T-helper 17 cell (primary cell): ENCODE measurements around the gene TANGO2. TPM values are rescaled to one million over a fixed set of nuclear protein-coding genes. Genes with fewer than 3 reads are reported as not detected.
A peak's percentile ranks its signal among the peaks of the same experiment; 100 is the strongest.

Source experiments
- ATAC-seq: fragments of 150-1000 bp; cut with Tn5 transposase; 2 replicates; pipeline ENCODE4 v1.10.0; 2021; ENCODE audit warnings: mild to moderate bottlenecking, moderate library complexity
- DNase-seq, 3 donors: peaks; one replicate each; pipeline versions ENCODE4 v3.0.0 to v3.0.0-alpha.2; 2020 to 2021
- H3K9me3 ChIP-seq: one replicate; pipeline ENCODE4 v1.7.0; 2013; ENCODE audit warnings: low read length, mild to moderate bottlenecking; ENCODE audit not compliant: control insufficient read depth, poor library complexity, severe bottlenecking
- H3K27ac Mint-ChIP-seq: one replicate; pipeline ENCODE4 v1.8.0; 2022; ENCODE audit warnings: mild to moderate bottlenecking, moderate library complexity, mixed read lengths
- H3K27me3 Mint-ChIP-seq: one replicate; pipeline ENCODE4 v1.8.0; 2022; ENCODE audit warnings: mixed read lengths
- H3K36me3 Mint-ChIP-seq: one replicate; pipeline ENCODE4 v1.8.0; 2022; ENCODE audit warnings: low read depth, mixed read lengths
- H3K4me1 Mint-ChIP-seq: one replicate; pipeline ENCODE4 v1.8.0; 2022; ENCODE audit warnings: mild to moderate bottlenecking, mixed read lengths
- H3K4me3 Mint-ChIP-seq: one replicate; pipeline ENCODE4 v1.8.0; 2022; ENCODE audit warnings: mild to moderate bottlenecking, moderate library complexity, mixed read lengths
- total RNA-seq, 4 donors: library from RNA in 2 of 4; stranded (reverse) in 2 of 4; gene quantifications; one replicate each; pipeline ENCODE4 v1.2.3 and lab custom pipeline; 2022 to 2026

The TANGO2 gene
- total RNA-seq, 2 donors from 2014 or later = 31.7 to 44.3 TPM

DNA sequence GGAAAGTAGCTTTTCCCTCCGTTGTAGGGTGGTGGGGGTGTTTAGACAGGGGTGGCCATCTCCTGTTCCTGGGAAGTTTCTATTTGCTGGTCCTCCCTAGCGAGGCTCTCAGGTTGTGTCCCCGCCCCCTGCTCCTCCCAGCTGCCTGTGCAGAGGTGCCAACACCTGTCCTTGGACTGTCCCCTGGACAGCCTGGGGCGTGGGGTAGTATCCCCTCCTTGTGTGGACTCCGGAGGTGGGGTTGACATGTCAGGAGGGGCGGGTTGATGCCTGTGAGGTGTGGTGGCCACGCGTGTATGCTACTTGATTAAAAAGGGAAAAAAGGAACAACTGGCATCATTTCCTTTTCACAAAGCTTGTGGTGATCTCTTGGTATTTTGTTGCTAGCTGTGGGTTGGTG is 80.7 kb downstream of the TANGO2 start:
- Mint-ChIP-seq H3K36me3 (peaks cover 2% of the 10 kb centered on the region), H3K27me3 (no peaks in the 10 kb centered on the region), H3K4me3 (no peak overlapping the region), H3K27ac (peak overlapping the region; percentile 96), H3K4me1 (peaks cover 31% of the 10 kb centered on the region)
- DNase-seq = no peak
- ATAC-seq = no peak
- H3K9me3 ChIP-seq = no peaks in the 10 kb centered on the region

DNA sequence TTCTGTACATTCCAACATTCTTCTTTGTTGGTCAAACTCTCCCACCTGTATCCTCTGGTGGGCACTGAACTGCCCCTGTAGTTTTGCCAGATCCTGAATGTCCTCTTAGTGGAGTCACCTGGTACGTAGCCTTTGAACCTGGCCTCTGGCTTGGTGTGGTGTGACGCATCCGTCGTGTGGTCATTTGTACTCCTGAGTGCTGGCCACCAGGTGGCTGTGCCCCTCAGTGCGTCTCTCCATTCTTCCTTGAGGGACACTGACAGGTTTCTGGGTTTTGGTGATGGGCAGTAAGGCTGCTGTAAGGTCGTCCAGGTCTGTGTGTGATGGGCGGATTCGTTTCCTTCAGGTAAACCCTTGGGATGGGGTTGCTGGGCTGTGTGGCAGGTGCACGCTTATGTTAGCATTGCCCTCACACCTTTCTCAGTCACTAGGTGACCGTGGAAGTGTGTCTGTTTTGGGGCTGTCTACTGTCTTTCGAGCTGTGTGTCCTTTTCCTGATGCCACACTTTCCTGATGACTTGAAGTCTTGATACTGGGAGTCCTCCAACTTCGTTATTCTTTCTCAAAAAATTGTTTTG is 81.4 kb downstream of the TANGO2 start:
- Mint-ChIP-seq H3K36me3 (peaks cover 2% of the 10 kb centered on the region), H3K27me3 (no peaks in the 10 kb centered on the region), H3K4me3 (peak overlapping the region; percentile 41)

DNA sequence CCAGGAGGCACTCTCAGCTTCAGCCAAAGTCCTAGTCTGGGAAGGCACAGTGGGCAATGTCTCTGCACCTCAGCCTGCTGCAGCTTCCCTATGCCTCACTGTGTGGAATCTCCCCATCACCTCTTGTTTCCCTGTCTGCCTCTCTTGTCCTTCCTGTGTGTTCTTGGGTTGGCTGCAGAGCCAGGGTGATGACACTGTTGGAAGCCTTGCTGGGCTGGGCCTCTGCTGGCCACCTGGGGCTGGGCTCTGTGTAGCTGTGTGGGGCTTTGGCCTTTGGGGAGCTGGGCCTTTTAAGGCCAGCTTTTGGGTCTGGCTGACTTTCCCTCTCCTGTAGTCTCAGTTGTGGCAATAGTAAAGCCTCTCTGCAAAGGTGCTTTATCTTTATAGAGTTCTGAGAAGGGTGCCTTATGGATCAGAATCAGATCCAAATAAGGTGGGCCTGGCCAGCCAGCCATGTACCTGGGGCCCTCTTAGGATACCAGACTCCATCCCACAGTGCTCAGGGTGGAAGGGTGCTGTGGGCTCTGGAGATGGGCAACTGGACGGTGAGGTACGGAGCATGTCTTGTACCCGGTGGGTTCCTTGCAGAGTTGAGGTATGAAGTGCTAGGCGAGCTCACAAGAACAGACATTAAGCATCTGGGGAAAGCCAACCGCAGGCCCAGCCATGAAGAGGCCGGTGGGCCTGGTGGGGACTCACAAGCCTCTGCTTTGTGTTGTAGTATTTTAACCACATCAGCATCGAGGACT is 84.7 kb downstream of the TANGO2 start:
- no peak for ATAC-seq
- H3K4me1 Mint-ChIP-seq = peaks cover 16% of the 10 kb centered on the region
- H3K36me3 Mint-ChIP-seq = peaks cover 2% of the 10 kb centered on the region
- DNase-seq = no peak
- H3K4me3 Mint-ChIP-seq = no peak overlapping the region
- H3K27me3 Mint-ChIP-seq = no peaks in the 10 kb centered on the region
- H3K27ac Mint-ChIP-seq = peak overlapping the region; percentile 16
- H3K9me3 ChIP-seq = no peaks in the 10 kb centered on the region

More for the DNA sequence above, 81.4 kb downstream of the TANGO2 start:
- DNase-seq (no peak), ATAC-seq (no peak)
- H3K9me3 ChIP-seq = no peaks in the 10 kb centered on the region
- Mint-ChIP-seq H3K27ac (peak overlapping the region; percentile 96), H3K4me1 (peaks cover 27% of the 10 kb centered on the region)

DNA sequence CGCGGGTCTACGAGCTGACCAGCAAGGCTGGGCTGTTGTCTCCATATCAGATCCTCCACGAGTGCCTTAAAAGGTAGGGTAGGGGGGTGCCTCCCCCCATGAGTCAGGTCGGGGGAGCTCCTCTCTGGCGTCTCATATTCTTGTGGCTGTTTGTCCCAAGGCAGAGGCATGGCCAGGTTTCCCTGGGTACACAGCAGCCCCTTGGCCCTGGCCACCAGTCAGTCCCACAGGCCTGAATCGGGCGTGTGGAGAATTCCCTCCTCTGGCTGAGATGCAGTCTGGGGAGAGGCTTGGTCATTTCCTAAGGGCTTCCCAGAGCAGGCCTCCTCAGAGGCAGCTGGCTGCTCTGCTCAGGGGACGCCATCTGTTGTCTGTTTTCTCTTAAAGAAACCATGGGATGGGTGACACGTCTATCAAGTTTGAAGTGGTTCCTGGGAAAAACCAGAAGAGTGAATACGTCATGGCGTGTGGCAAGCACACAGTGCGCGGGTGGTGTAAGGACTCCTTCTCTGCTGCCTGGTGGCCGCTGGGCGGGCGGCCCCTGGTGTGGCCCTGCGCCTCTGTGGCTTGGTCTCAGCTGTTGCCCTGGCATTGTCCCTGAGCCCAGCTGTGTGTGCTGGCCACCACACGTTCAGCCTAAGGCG is 85.4 kb downstream of the TANGO2 start:
- no peaks in the 10 kb centered on the region for H3K9me3 ChIP-seq
- H3K27ac Mint-ChIP-seq = peak overlapping the region; percentile 47
- no peak for DNase-seq
- H3K4me1 Mint-ChIP-seq = peaks cover 10% of the 10 kb centered on the region
- peaks cover 2% of the 10 kb centered on the region for H3K36me3 Mint-ChIP-seq
- no peak for ATAC-seq
- no peaks in the 10 kb centered on the region for H3K27me3 Mint-ChIP-seq
- H3K4me3 Mint-ChIP-seq = no peak overlapping the region

DNA sequence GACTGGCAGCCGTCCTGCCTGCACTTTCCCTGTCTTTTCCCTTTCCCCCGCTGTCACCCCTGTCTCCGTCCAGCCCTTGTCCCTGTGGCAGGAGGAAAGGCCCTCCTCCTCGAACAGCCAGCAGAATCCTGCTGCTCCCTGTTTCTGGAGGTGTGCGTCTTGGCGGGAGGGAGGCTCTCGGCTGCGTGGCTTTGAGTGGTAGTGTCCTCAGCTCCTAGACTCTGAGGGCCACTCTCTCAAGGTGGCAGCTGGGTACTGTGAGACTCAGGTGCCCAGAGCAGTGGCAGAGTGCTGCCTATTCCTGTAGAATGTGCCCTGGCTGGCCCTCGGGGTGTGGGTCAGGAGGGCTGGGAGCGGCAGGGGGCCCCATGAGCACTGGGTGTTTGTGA is 85.9 kb downstream of the TANGO2 start:
- no peak for ATAC-seq
- no peaks in the 10 kb centered on the region for H3K9me3 ChIP-seq
- H3K36me3 Mint-ChIP-seq = peaks cover 2% of the 10 kb centered on the region
- H3K27ac Mint-ChIP-seq = peak overlapping the region; percentile 47
- H3K4me3 Mint-ChIP-seq = no peak overlapping the region
- H3K4me1 Mint-ChIP-seq = peaks cover 10% of the 10 kb centered on the region
- no peaks in the 10 kb centered on the region for H3K27me3 Mint-ChIP-seq
- no peak for DNase-seq

DNA sequence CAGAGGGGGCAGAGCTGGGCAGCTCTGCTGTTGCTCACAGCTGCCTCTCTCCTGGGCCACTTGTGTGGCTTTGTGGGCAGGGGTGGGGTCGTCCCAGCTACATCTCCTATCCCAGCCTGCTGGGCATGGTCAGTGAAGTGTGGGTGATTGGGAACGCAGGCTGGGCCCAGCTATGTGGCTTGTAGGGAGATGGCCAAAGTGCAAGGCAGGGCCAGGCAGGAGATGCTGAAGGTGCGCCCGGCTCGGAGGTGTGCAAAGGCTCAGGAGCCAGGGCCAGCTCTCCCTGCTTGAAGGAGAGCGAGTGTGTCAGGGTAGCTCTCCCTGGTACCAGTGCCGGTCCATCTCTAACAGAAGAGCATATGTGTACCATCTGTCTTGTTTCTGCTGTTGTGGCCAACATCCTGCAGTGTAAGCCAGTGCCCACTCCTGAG is 86.6 kb downstream of the TANGO2 start:
- no peaks in the 10 kb centered on the region for H3K9me3 ChIP-seq
- DNase-seq (no peak), ATAC-seq (no peak)
- Mint-ChIP-seq H3K36me3 (peaks cover 2% of the 10 kb centered on the region), H3K4me3 (peak overlapping the region; percentile 62), H3K4me1 (peaks cover 13% of the 10 kb centered on the region), H3K27me3 (no peaks in the 10 kb centered on the region), H3K27ac (peak overlapping the region; percentile 47)

DNA sequence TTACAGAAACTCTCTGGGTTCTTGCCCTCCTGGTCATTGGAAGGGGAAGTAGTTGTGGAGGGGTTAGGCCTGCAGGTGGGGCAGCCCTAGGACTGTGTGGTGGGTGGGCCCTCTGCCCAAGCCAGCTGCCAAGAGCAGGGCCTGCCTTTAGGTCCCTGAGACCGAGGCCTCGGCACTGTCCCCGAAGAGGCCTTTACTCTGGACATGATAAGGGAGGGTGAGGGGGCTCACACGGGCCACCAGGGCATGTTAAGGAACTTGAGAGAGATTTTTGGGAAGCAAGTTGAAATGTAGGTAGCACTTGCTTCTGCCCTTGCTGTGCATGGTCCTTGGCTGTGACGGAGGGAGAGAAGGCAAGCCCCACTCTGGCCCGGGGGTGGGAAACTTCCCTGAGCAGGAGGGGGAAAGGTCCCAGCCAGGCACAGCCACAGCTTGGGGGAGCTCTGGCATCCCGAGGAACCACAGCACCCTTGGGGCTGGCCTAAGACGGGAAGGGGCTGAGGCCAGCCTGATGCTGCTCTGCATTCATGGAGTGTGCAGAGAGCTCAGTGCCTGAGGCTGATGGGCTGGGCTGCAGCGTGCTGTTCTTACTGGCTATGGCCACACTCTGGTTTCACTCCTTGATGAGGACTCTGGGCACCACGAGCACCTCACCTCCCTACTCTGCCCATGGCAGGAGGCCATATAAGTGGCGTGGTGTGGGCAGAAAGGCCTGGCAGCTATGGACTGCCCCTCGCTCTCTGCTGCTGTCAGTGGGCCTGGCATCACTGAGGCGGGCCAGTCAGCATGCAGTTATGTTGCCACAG is 87.2 kb downstream of the TANGO2 start:
- peaks cover 2% of the 10 kb centered on the region for H3K36me3 Mint-ChIP-seq
- H3K27ac Mint-ChIP-seq = no peak overlapping the region
- H3K9me3 ChIP-seq = no peaks in the 10 kb centered on the region
- no peaks in the 10 kb centered on the region for H3K27me3 Mint-ChIP-seq
- peaks cover 13% of the 10 kb centered on the region for H3K4me1 Mint-ChIP-seq
- no peak for ATAC-seq
- H3K4me3 Mint-ChIP-seq = no peak overlapping the region
- DNase-seq = no peak

DNA sequence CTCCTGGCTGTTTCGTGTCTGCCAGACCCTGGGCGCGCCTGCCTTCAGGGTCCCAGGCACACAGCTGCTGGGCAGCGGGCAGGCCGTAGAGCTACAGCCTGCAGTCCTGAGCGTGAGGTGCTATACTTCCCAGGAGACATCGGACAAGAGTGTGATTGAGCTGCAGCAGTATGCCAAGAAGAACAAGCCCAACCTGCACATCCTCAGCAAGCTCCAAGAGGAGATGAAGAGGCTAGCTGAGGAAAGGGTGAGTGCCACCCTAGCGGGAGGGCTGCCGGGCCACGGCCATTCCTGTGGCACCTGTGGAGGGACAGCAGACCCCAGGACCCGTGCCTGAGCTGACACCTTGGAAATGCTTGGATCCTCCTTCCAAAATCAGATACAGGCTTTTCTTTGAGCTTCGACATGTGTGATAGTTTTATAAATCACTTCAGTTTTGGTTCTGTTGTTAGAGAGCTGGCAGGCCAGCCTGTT is 87.9 kb downstream of the TANGO2 start:
- Mint-ChIP-seq H3K4me3 (no peak overlapping the region), H3K36me3 (peaks cover 2% of the 10 kb centered on the region), H3K27ac (no peak overlapping the region), H3K4me1 (peaks cover 8% of the 10 kb centered on the region), H3K27me3 (no peaks in the 10 kb centered on the region)
- ATAC-seq (no peak), DNase-seq (no peak)
- no peaks in the 10 kb centered on the region for H3K9me3 ChIP-seq

DNA sequence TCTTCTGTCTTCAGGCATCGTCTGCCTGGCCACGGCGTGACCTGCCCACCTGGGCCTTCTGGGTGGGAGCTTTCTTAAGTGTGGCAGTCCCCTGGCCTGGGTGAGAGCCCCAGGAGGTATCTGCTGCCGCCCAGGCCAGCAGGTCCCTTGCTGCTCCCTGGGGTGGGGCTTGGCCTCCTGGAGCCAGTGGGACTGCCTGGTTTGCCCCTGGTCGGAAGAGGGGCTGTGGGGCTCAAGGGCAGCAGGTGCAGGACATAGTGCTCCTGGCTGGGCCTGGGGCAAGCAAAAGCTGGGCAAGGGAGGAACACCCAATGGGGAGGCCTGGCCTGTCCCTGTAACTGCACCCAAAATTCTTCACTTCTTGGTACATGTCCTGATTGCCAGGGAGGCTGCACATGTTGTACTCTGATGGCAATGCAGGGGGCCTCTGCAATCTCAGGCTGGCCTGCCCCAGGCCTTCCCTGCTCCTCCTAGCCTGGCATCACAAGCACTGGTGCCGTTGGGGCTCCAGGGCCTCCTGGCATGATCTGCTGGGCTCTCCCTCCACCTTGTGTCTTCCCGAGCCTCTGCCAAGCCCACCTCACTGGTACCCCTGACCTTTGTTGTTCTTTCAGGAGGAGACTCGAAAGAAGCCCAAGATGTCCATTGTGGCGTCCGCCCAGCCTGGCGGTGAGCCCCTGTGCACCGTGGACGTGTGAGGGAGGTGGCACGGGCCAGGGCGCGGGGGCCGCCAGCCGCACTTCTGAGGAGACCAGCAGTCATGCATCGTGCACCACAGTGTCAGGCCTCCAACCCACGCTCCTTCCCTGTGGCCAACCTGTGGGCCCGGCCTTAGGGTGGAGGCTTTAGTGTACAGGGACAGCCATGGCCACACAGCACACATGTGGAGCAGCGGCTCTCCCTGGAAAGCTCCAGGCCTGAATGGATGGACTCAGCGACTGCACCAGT is 88.8 kb downstream of the TANGO2 start:
- H3K4me3 Mint-ChIP-seq = no peak overlapping the region
- H3K36me3 Mint-ChIP-seq = peaks cover 2% of the 10 kb centered on the region
- H3K9me3 ChIP-seq = no peaks in the 10 kb centered on the region
- no peaks in the 10 kb centered on the region for H3K27me3 Mint-ChIP-seq
- ATAC-seq (no peak), DNase-seq (no peak)
- no peak overlapping the region for H3K27ac Mint-ChIP-seq
- H3K4me1 Mint-ChIP-seq = peaks cover 8% of the 10 kb centered on the region

DNA sequence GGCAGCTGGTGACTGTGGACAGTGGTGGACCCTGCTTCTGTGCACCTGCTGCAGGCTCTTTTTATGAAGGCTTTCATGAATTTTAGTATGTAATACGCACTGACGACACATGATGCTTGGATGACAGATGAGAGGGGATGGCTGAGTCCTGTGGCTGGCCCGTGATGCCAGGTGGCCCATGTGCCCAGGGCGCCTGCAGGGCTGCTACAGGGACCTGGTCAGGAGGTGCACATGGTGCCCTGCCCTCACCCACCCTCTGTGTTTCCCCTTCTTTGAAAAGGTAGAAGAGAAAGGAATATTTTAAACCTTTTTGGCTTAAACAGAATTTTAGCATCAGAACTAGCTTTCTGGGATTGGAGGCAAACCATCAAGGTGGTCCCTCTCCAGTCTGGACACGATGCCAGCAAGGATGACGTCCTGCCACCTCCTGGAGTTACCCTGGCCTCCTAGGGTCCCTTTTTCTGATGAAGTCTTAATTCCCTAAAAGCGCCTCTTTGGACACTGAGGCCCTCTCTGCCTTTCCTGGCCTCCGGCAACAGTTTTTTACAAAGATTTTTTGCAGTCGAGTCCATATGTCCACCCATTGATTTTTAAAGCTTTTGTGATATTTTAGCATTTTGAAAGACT is 89.6 kb downstream of the TANGO2 start:
- peaks cover 4% of the 10 kb centered on the region for H3K36me3 Mint-ChIP-seq
- peak overlapping the region; percentile 9 for H3K27ac Mint-ChIP-seq
- DNase-seq = no peak
- no peak for ATAC-seq
- H3K27me3 Mint-ChIP-seq = no peaks in the 10 kb centered on the region
- peaks cover 11% of the 10 kb centered on the region for H3K4me1 Mint-ChIP-seq
- H3K4me3 Mint-ChIP-seq = no peak overlapping the region
- H3K9me3 ChIP-seq = no peaks in the 10 kb centered on the region

DNA sequence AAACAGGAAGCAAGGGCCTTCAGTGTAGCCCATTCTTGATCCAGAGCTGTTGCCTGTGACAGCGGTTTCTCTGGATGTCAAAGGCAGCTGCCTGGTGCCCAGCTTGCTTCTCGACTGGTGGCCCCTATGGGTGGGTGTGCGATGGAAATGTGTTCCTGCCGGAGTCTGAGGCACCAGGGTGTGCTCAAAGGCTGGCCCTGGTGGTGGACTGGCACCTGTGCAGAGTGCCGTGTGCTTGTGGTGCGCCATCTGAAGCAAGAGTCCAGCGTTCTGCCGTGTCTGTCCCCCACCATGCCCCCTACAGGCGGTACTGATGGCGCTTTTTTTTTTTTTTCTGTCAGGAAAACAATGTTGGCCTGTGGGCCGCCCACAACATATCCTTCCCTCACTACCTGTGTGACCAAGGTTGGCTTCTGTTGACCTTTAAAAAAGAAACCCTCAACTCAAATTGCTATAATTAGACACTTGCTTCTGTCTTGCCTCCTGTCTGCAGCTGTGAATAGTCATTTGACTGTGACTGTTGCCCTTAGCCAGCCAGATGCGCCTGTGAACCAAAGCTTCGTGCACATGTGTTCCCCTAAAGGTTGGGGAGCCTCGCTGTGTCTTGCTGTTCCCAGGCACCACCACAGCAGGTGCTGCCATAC is 90.3 kb downstream of the TANGO2 start:
- no peak for DNase-seq
- peaks cover 11% of the 10 kb centered on the region for H3K4me1 Mint-ChIP-seq
- H3K27ac Mint-ChIP-seq = peak overlapping the region; percentile 9
- no peaks in the 10 kb centered on the region for H3K9me3 ChIP-seq
- H3K36me3 Mint-ChIP-seq = peaks cover 4% of the 10 kb centered on the region
- ATAC-seq = peak; percentile 64
- no peak overlapping the region for H3K4me3 Mint-ChIP-seq
- no peaks in the 10 kb centered on the region for H3K27me3 Mint-ChIP-seq
